BLaER1 treated with 17β-estradiol and CSF1 and Interleukin-3, amounts not matched to agents 10 nM and 100 nM (cell line): ENCODE data around the gene DAD1.
"Not testable (repeated sequence)": the region's sequence is repeated elsewhere in the genome, so short reads cannot be mapped to it uniquely, and the experiment has no call there.

ENCODE experiments used
- H3K27ac ChIP-seq, 11 experiments: shearing (Covaris generic); formaldehyde crosslinking; 2 replicates each; pipeline ENCODE4 v1.8.1; 2022
- H3K27me3 ChIP-seq, 11 experiments: shearing (Covaris generic); formaldehyde crosslinking; 2 replicates each; pipeline ENCODE4 v1.8.1; 2022
- H3K36me3 ChIP-seq, 11 experiments: shearing (Covaris generic); formaldehyde crosslinking; 2 replicates each; pipeline ENCODE4 v1.8.1; 2022
- H3K4me1 ChIP-seq, 10 experiments: shearing (Covaris generic); formaldehyde crosslinking; 2 replicates each; pipeline ENCODE4 v1.8.1; 2022
- H3K4me2 ChIP-seq, 11 experiments: shearing (Covaris generic); formaldehyde crosslinking; 2 replicates each; pipeline ENCODE4 v1.8.1; 2022
- H3K4me3 ChIP-seq, 10 experiments: shearing (Covaris generic); formaldehyde crosslinking; 2 replicates each; pipeline ENCODE4 v1.8.1; 2022
- H3K9ac ChIP-seq, 11 experiments: shearing (Covaris generic); formaldehyde crosslinking; 2 replicates each; pipeline ENCODE4 v1.8.1; 2022
- H3K9me3 ChIP-seq, 11 experiments: shearing (Covaris generic); formaldehyde crosslinking; replicated peaks in 1 of 11; 2 replicates each; pipeline ENCODE4 v1.8.1; 2022
- H4K20me1 ChIP-seq, 11 experiments: shearing (Covaris generic); formaldehyde crosslinking; 2 replicates each; pipeline ENCODE4 v1.8.1; 2022
- Cebpa-rat ChIP-seq, 11 experiments: shearing (Covaris generic); IDR thresholded peaks; 2 replicates each; pipeline ENCODE4 v1.8.1; 2022

The DAD1 gene

GRCh38 chr14:22544881-22545420 is 44.1 kb downstream of the DAD1 start:
- Histone ChIP-seq H3K36me3 (peaks cover 0 to 90% (median 26%) of the 10 kb centered on the region in 11 experiments; a peak in 12 of 22 replicates), H3K4me1 (peaks cover 38 to 100% (median 99%) of the 10 kb centered on the region in 10 experiments), H3K27ac (peak overlapping the region in 8 of 11 experiments; percentile 68 to 100 (median 100); a peak in 16 of 22 replicates), H3K9ac (peak overlapping the region in 8 of 11 experiments; percentile 12 to 77 (median 60); a peak in 13 of 22 replicates), H4K20me1 (no peaks in the 10 kb centered on the region), H3K9me3 (no peaks in the 10 kb centered on the region), H3K27me3 (no peaks in the 10 kb centered on the region), H3K4me3 (no peak overlapping the region), H3K4me2 (peak overlapping the region; percentile 27 to 97 (median 87); a peak in 21 of 22 replicates)
- no peak for TF ChIP-seq Cebpa-rat (IDR thresholded peaks at IDR 0.05)

- Histone ChIP-seq H3K9ac (peak overlapping the region in 7 of 11 experiments; percentile 16 to 77 (median 68); a peak in 9 of 22 replicates), H3K4me3 (no peak overlapping the region), H4K20me1 (no peaks in the 10 kb centered on the region), H3K9me3 (no peaks in the 10 kb centered on the region), H3K27ac (peak overlapping the region in 7 of 11 experiments; percentile 68 to 100 (median 100); a peak in 14 of 22 replicates), H3K27me3 (no peaks in the 10 kb centered on the region), H3K36me3 (peaks cover 0 to 94% (median 26%) of the 10 kb centered on the region in 11 experiments; a peak in 13 of 22 replicates), H3K4me1 (peaks cover 37 to 100% (median 99%) of the 10 kb centered on the region in 10 experiments), H3K4me2 (peak overlapping the region in 10 of 11 experiments; percentile 43 to 97 (median 87); a peak in 20 of 22 replicates)
- no peak for TF ChIP-seq Cebpa-rat (IDR thresholded peaks at IDR 0.05)
These were observed 44.6 kb downstream of the DAD1 start for GRCh38 chr14:22544406-22544805.

GRCh38 chr14:22543570-22544357 is 45.3 kb downstream of the DAD1 start:
- H3K4me3 ChIP-seq, H3K27me3 ChIP-seq, H3K9me3 ChIP-seq, H4K20me1 ChIP-seq: not testable (repeated sequence)
- peak overlapping the region in 3 of 11 experiments; percentile 68 to 77 (median 73); a peak in 4 of 22 replicates for H3K9ac ChIP-seq
- H3K4me2 ChIP-seq = peak overlapping the region in 8 of 11 experiments; percentile 21 to 97 (median 90); a peak in 16 of 22 replicates
- H3K4me1 ChIP-seq = peaks cover 42 to 100% (median 99%) of the 10 kb centered on the region in 10 experiments
- H3K36me3 ChIP-seq = peaks cover 0 to 94% (median 28%) of the 10 kb centered on the region in 11 experiments; a peak in 13 of 22 replicates
- peak overlapping the region in 7 of 11 experiments; percentile 2 to 100 (median 100); a peak in 12 of 22 replicates for H3K27ac ChIP-seq

GRCh38 chr14:22542360-22542759 is 46.7 kb downstream of the DAD1 start:
- Histone ChIP-seq H3K4me2 (peak overlapping the region in 8 of 11 experiments; percentile 8 to 97 (median 90); a peak in 16 of 22 replicates), H3K27ac (peak overlapping the region in 6 of 11 experiments; percentile 19 to 100 (median 100); a peak in 10 of 22 replicates), H4K20me1 (no peaks in the 10 kb centered on the region), H3K4me3 (no peak overlapping the region), H3K36me3 (peaks cover 0 to 97% (median 32%) of the 10 kb centered on the region in 11 experiments; a peak in 13 of 22 replicates), H3K27me3 (no peaks in the 10 kb centered on the region), H3K9me3 (no peaks in the 10 kb centered on the region), H3K9ac (peak overlapping the region in 3 of 11 experiments; percentile 2 to 54 (median 16); a peak in 4 of 22 replicates), H3K4me1 (peaks cover 46 to 100% (median 99%) of the 10 kb centered on the region in 10 experiments)
- no peak for TF ChIP-seq Cebpa-rat (IDR thresholded peaks at IDR 0.05)

- Histone ChIP-seq H4K20me1 (no peaks in the 10 kb centered on the region), H3K4me1 (peaks cover 46 to 100% (median 99%) of the 10 kb centered on the region in 10 experiments), H3K9me3 (no peaks in the 10 kb centered on the region), H3K27ac (peak overlapping the region in 6 of 11 experiments; percentile 19 to 100 (median 100); a peak in 11 of 22 replicates), H3K4me3 (no peak overlapping the region), H3K36me3 (peaks cover 0 to 94% (median 32%) of the 10 kb centered on the region in 11 experiments; a peak in 13 of 22 replicates), H3K27me3 (no peaks in the 10 kb centered on the region), H3K4me2 (peak overlapping the region in 8 of 11 experiments; percentile 8 to 97 (median 90); a peak in 15 of 22 replicates), H3K9ac (peak overlapping the region in 2 of 11 experiments; percentile 2 to 54; a peak in 4 of 22 replicates)
- TF ChIP-seq Cebpa-rat (IDR thresholded peaks at IDR 0.05) = no peak
These were observed 47.3 kb downstream of the DAD1 start for GRCh38 chr14:22541721-22542120.

- Histone ChIP-seq H3K36me3 (peaks cover 0 to 91% (median 32%) of the 10 kb centered on the region in 11 experiments; a peak in 13 of 22 replicates), H3K27me3 (no peaks in the 10 kb centered on the region), H4K20me1 (no peaks in the 10 kb centered on the region), H3K4me1 (peaks cover 46 to 100% (median 99%) of the 10 kb centered on the region in 10 experiments), H3K9ac (peak overlapping the region in 2 of 11 experiments; percentile 1 to 20; a peak in 1 of 22 replicates), H3K4me2 (peak overlapping the region in 8 of 11 experiments; percentile 8 to 97 (median 90); a peak in 15 of 22 replicates), H3K9me3 (no peaks in the 10 kb centered on the region), H3K27ac (peak overlapping the region in 6 of 11 experiments; percentile 19 to 100 (median 100); a peak in 12 of 22 replicates), H3K4me3 (no peak overlapping the region)
- no peak for TF ChIP-seq Cebpa-rat (IDR thresholded peaks at IDR 0.05)
These were observed 48.1 kb downstream of the DAD1 start for GRCh38 chr14:22540811-22541360.

- peak overlapping the region in 4 of 11 experiments; percentile 33 to 77 (median 56); a peak in 8 of 22 replicates for H3K9ac ChIP-seq
- no peak overlapping the region for H3K4me3 ChIP-seq
- peak overlapping the region in 9 of 11 experiments; percentile 3 to 100 (median 79); a peak in 16 of 22 replicates for H3K27ac ChIP-seq
- H3K27me3 ChIP-seq = no peaks in the 10 kb centered on the region
- peaks cover 0 to 91% (median 32%) of the 10 kb centered on the region in 11 experiments; a peak in 13 of 22 replicates for H3K36me3 ChIP-seq
- H4K20me1 ChIP-seq = no peaks in the 10 kb centered on the region
- H3K4me2 ChIP-seq = peak overlapping the region in 10 of 11 experiments; percentile 39 to 86 (median 71); a peak in 17 of 22 replicates
- 0 out of 22 replicates have a peak, but pooled peaks cover 0 to 2% (median 0%) of the 10 kb centered on the region in 11 experiments for H3K9me3 ChIP-seq
- H3K4me1 ChIP-seq = peaks cover 49 to 100% (median 99%) of the 10 kb centered on the region in 10 experiments
- TF ChIP-seq Cebpa-rat (IDR thresholded peaks at IDR 0.05) = no peak
These were observed 48.7 kb downstream of the DAD1 start for GRCh38 chr14:22540293-22540692.

- peak overlapping the region in 4 of 11 experiments; percentile 33 to 77 (median 56); a peak in 8 of 22 replicates for H3K9ac ChIP-seq
- peak overlapping the region in 10 of 11 experiments; percentile 39 to 86 (median 71); a peak in 18 of 22 replicates for H3K4me2 ChIP-seq
- no peaks in the 10 kb centered on the region for H4K20me1 ChIP-seq
- H3K9me3 ChIP-seq = 0 out of 22 replicates have a peak, but pooled peaks cover 0 to 3% (median 0%) of the 10 kb centered on the region in 11 experiments
- H3K4me1 ChIP-seq = peaks cover 53 to 100% (median 99%) of the 10 kb centered on the region in 10 experiments
- H3K36me3 ChIP-seq = peaks cover 0 to 92% (median 37%) of the 10 kb centered on the region in 11 experiments; a peak in 13 of 22 replicates
- no peaks in the 10 kb centered on the region for H3K27me3 ChIP-seq
- no peak overlapping the region for H3K4me3 ChIP-seq
- peak overlapping the region in 9 of 11 experiments; percentile 3 to 100 (median 79); a peak in 16 of 22 replicates for H3K27ac ChIP-seq
- no peak for TF ChIP-seq Cebpa-rat (IDR thresholded peaks at IDR 0.05)
These were observed 49.2 kb downstream of the DAD1 start for GRCh38 chr14:22539831-22540230.
